RPMI7951 (cell line): ENCODE results near the gene GALE. TPM values are rescaled to one million over a fixed set of nuclear protein-coding genes. Genes with fewer than 3 reads are reported as not detected.

ENCODE experiments used
- DNase-seq: peaks from one replicate; pipeline ENCODE4 v3.0.0-alpha.2; 2012; ENCODE audit warnings: low read depth
- total RNA-seq: library from RNA; depleted of rRNA; stranded (reverse); fragments of >200 nt; shearing (Covaris generic); gene quantifications from 2 replicates; pipeline ENCODE4 v1.2.3, GENCODE V29; 2014; rRNA removed

GALE gene
- total RNA-seq, 1 experiment from 2014 or later, result 58.3 TPM

DNA sequence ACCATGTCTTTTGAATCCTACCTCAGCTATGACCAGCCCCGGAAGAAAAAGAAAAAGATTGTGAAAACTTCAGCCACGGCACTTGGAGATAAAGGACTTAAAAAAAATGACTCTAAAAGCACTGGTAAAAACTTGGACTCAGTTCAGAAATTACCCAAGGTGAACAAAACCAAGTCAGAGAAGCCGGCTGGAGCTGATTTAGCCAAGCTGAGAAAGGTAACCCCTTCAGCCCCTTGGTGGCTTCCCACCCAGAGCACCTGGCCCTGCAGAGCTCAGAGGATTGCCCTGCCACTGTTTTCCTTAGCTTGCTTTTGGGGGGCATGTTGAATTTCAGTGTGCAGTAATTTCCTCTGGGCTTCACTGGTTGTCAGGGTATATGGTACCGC lies 48.7 kb downstream of the GALE start:
- no peak for DNase-seq

DNA sequence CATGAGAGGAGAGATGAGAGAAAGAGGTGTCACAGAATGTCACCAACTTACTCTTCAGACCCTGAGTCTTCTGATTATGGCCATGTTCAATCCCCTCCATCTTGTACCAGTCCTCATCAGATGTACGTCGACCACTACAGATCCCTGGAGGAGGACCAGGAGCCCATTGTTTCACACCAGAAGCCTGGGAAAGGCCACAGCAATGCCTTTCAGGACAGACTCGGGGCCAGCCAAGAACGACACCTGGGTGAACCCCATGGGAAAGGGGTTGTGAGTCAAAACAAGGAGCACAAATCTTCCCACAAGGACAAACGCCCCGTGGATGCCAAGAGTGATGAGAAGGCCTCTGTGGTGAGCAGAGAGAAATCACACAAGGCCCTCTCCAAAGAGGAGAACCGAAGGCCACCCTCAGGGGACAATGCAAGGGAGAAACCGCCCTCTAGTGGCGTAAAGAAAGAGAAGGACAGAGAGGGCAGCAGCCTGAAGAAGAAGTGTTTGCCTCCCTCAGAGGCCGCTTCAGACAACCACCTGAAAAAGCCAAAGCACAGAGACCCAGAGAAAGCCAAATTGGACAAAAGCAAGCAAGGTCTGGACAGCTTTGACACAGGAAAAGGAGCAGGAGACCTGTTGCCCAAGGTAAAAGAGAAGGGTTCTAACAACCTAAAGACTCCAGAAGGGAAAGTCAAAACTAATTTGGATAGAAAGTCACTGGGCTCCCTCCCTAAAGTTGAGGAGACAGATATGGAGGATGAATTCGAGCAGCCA lies 49.3 kb downstream of the GALE start:
- DNase-seq, result peak; percentile 56

DNA sequence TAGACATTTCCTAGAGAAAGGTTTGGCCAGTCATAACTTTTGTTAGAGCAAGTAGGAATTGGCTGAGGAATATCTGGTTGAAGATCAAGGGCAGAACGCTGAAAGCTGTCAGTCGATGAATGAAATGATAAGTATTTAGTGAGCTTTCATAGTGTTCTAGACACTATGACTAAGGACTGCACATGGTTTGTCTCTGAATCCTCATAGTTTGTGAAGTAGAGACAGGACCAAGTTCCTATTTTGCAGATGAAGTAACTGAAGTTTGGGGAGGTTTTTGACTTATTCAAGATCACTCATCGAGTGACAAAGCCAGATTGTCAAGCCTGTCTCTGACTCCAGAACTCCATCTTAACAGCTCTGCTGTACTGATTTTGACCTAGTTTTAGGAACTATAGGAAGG lies 52.5 kb downstream of the GALE start:
- no peak for DNase-seq

Other genes with a start within 250 kb of the GALE start
- 83.1 and 90.8 TPM in 2 replicates for gene ID3, start 241.3 kb downstream of the GALE start, total RNA-seq
- 1,145 and 1,398 TPM in 2 replicates for gene RPL11, start 108.9 kb downstream of the GALE start, total RNA-seq
- 48.9 and 57.0 TPM in 2 replicates for gene ELOA, start 57.3 kb downstream of the GALE start, total RNA-seq
- 42.3 and 47.0 TPM in 2 replicates for gene PITHD1, start 22.3 kb downstream of the GALE start, total RNA-seq
- gene LYPLA2, start 9.6 kb downstream of the GALE start, total RNA-seq, result 62.6 and 74.3 TPM in 2 replicates
- 40.7 and 45.7 TPM in 2 replicates for gene HMGCL, start 24.7 kb upstream of the GALE start, total RNA-seq
- 38.8 and 40.9 TPM in 2 replicates for gene FUCA1, start 67.5 kb upstream of the GALE start, total RNA-seq
- not detected in 2 replicates for gene CNR2, start 112.6 kb upstream of the GALE start, total RNA-seq
- 111 and 115 TPM in 2 replicates for gene PNRC2, start 159.1 kb upstream of the GALE start, total RNA-seq
- gene SRSF10, start 179.6 kb upstream of the GALE start, total RNA-seq, result 99.5 and 107 TPM in 2 replicates